Chondrocyte (in vitro differentiated cells): Measurements from ENCODE around the gene ADGRL3. TPM values are rescaled to one million over a fixed set of nuclear protein-coding genes. Genes with fewer than 3 reads are reported as not detected.

ENCODE experiments used
- DNase-seq: peaks from one replicate; pipeline ENCODE4 v3.0.0; 2021; ENCODE audit warnings: mixed read lengths, low spot score
- H3K27ac Mint-ChIP-seq: one replicate; pipeline ENCODE4 v1.8.0; 2021; ENCODE audit warnings: mild to moderate bottlenecking, moderate library complexity, mixed read lengths; ENCODE audit not compliant: unreplicated experiment
- H3K27me3 Mint-ChIP-seq: 2 replicates; pipeline ENCODE4 v1.8.0; 2021; ENCODE audit warnings: low read depth, mixed read lengths
- H3K36me3 Mint-ChIP-seq: 2 replicates; pipeline ENCODE4 v1.8.0; 2021; ENCODE audit warnings: low read depth, mixed read lengths
- H3K4me1 Mint-ChIP-seq: 2 replicates; pipeline ENCODE4 v1.8.0; 2021; ENCODE audit warnings: low read depth, mild to moderate bottlenecking, mixed read lengths
- H3K4me3 Mint-ChIP-seq: one replicate; pipeline ENCODE4 v1.8.0; 2021; ENCODE audit warnings: mild to moderate bottlenecking, moderate library complexity, mixed read lengths; ENCODE audit not compliant: unreplicated experiment
- H3K9me3 Mint-ChIP-seq: 2 replicates; pipeline ENCODE4 v1.8.0; 2021; ENCODE audit warnings: low read depth, mixed read lengths
- total RNA-seq: library from RNA; stranded (reverse); gene quantifications from 3 replicates; pipeline ENCODE4 v1.2.1, GENCODE V29; 2021
- TF ChIP-seq, protein P1 (sequence below): fragments of 200-600 bp; sonication (generic); IDR thresholded peaks from 2 replicates; pipeline ENCODE4 v1.5.0; 2021; ENCODE audit warnings: antibody characterized with exemption, mild to moderate bottlenecking, moderate library complexity

Gene ADGRL3
- total RNA-seq, 1 donor from 2014 or later, result 11.6 TPM

DNA sequence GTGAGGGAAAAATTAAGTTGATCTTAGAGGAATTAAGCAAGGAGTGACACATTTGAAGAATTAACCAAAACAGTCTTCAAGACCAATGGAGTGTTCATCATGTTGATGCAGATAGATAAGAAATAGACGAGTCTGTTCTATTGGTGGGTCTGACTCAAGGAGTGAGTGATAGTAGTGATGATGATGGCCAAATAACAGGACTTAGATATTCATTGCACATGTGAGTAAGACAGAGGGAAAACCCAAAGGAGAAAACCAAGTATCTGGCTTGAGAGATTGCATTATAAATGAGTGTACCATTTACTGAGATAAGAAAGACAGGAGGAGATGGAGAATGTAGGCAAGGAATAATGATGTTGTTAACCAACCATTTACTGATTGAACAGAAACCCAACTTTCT lies 321.3 kb downstream of the ADGRL3 start:
- no peaks in the 10 kb centered on the region for H3K9me3 Mint-ChIP-seq

DNA sequence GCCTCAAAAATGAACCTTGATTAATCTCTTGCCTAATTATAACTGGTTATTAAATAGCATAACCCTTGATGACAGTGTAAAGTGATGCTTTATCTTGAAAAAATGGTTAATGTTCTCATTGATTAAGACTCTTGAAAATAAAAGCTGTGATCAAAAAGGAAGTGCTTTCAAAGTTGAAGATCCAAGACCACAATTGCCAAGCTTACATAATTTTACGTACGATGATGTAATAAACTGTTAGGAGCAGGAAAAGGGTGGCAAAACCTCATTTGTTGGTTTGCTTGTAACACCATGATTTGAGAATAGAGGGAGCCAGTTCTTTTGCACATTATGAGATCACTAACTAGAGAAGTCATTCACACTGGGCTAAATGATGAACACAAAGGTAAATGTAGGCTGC lies 322.2 kb downstream of the ADGRL3 start:
- H3K27me3 Mint-ChIP-seq, result no peaks in the 10 kb centered on the region
- no peak for DNase-seq
- H3K27ac Mint-ChIP-seq, result no peak overlapping the region
- H3K36me3 Mint-ChIP-seq, result no peaks in the 10 kb centered on the region
- peaks cover 17% of the 10 kb centered on the region for H3K4me1 Mint-ChIP-seq
- H3K4me3 Mint-ChIP-seq, result no peak overlapping the region
- no peaks in the 10 kb centered on the region for H3K9me3 Mint-ChIP-seq
- TF ChIP-seq, protein P1, sequence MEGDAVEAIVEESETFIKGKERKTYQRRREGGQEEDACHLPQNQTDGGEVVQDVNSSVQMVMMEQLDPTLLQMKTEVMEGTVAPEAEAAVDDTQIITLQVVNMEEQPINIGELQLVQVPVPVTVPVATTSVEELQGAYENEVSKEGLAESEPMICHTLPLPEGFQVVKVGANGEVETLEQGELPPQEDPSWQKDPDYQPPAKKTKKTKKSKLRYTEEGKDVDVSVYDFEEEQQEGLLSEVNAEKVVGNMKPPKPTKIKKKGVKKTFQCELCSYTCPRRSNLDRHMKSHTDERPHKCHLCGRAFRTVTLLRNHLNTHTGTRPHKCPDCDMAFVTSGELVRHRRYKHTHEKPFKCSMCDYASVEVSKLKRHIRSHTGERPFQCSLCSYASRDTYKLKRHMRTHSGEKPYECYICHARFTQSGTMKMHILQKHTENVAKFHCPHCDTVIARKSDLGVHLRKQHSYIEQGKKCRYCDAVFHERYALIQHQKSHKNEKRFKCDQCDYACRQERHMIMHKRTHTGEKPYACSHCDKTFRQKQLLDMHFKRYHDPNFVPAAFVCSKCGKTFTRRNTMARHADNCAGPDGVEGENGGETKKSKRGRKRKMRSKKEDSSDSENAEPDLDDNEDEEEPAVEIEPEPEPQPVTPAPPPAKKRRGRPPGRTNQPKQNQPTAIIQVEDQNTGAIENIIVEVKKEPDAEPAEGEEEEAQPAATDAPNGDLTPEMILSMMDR, result no peak

More for the DNA sequence above, 321.3 kb downstream of the ADGRL3 start:
- no peaks in the 10 kb centered on the region for H3K36me3 Mint-ChIP-seq
- H3K27me3 Mint-ChIP-seq, result no peaks in the 10 kb centered on the region
- TF ChIP-seq, protein P1, result no peak
- H3K4me3 Mint-ChIP-seq, result no peak overlapping the region
- peaks cover 17% of the 10 kb centered on the region for H3K4me1 Mint-ChIP-seq
- H3K27ac Mint-ChIP-seq, result no peak overlapping the region
- DNase-seq, result no peak

DNA sequence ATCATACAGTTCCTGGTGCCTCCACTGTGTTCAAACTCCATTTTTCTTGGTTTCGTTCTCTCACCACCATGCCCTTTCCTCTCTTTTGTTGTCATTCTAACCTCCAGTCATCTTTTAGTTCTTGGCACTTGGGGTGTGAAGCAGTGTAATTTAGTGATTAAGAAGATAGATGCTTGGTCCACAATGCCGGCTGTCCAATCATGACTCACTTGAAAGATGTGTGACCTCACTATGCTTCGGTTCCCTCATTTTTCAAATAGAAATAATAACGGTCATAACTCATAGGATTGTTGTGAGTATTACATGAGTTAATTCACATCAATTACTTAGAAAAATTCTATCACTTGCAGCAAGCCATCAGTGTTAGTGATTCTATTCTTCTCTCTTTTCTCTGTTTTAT lies 327.8 kb downstream of the ADGRL3 start:
- Mint-ChIP-seq H3K36me3 (no peaks in the 10 kb centered on the region), H3K4me3 (no peak overlapping the region), H3K9me3 (peaks cover 3% of the 10 kb centered on the region), H3K27me3 (no peaks in the 10 kb centered on the region), H3K4me1 (no peaks in the 10 kb centered on the region), H3K27ac (no peak overlapping the region)
- DNase-seq, result no peak
- TF ChIP-seq, protein P1, result no peak

DNA sequence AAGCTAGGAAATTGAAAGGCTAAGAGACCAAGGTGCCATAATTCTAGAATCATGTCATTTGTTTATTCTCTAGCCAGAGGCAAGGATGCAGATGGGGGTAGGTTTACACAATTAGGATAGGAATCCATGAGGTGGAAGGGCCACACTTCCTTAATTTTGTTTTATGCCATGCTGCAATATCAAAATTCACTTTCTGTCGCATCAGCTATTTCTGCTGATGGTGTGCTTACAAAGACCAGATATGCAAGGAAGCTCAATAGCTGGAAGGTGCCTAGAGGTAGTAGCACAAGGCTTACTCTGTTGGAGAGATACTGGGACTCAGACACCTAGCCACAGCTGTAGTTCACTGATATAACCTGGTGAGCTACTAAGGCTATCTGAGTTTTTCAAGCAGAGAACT lies 328.5 kb downstream of the ADGRL3 start:
- Mint-ChIP-seq H3K36me3 (no peaks in the 10 kb centered on the region), H3K27ac (no peak overlapping the region), H3K4me3 (no peak overlapping the region), H3K9me3 (peaks cover 6% of the 10 kb centered on the region), H3K27me3 (no peaks in the 10 kb centered on the region), H3K4me1 (peaks cover 5% of the 10 kb centered on the region)
- no peak for DNase-seq
- TF ChIP-seq, protein P1, result no peak

DNA sequence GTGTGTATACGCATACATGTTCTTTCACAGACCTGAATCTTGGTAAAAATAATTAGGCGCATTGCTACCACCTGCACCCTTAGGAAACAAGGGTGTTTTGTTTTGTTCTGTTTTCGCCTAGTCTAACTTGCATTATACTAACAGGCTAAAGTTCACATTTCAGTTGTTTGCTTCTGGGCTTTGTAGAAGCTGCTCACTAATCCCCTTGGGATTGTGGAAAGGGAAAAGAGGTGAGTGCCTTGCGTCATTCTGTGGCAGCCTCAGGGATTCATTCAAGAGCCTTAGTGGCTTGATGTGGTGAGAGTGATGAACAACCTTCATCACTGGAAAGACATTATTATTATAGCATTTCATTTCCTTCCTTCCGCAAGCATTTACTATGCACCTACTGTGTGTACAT lies 331.1 kb downstream of the ADGRL3 start:
- no peak for DNase-seq
- no peak overlapping the region for H3K4me3 Mint-ChIP-seq
- TF ChIP-seq, protein P1, result no peak

More for the DNA sequence above, 331.1 kb downstream of the ADGRL3 start:
- Mint-ChIP-seq H3K27ac (no peak overlapping the region), H3K9me3 (peaks cover 22% of the 10 kb centered on the region), H3K27me3 (no peaks in the 10 kb centered on the region), H3K36me3 (no peaks in the 10 kb centered on the region), H3K4me1 (peaks cover 5% of the 10 kb centered on the region)
